IPS-18c (cell line): ENCODE results near the gene ASPSCR1.

Experiments
- H3K4me3 ChIP-seq: 2 replicates; pipeline ENCODE4 v1.7.0; 2013; ENCODE audit warnings: low read depth, mild to moderate bottlenecking, low read length, moderate library complexity; ENCODE audit not compliant: insufficient read depth
- H3K9me3 ChIP-seq: one replicate; pipeline ENCODE4 v1.6.1; 2013; ENCODE audit warnings: mild to moderate bottlenecking, low read length, moderate library complexity; ENCODE audit not compliant: control insufficient read depth, insufficient read depth

Gene ASPSCR1

DNA sequence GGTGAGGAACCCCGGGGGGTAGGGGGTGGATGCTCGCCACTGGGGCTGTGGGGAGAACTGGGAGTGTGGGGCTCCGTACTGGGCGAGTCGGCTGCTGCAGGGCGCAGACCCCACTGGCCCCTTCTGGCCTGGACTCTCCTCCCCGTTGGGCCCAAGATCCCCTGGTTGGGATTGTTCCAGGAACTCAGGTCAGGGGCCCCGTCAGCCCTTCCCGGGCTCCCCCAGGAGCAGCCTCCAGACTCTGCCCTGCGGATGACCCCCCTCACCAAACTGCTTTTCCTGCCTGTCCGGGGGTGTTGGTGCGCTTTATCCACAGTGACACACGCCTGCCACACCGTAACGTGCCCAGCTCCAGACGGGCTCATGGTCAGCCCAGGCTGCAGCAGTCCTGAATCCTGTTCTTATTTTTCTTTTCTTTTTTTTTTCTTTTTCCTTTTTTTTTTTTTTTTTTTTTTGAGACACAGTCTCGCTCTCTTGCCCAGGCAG is 24.2 kb downstream of the ASPSCR1 start:
- Histone ChIP-seq H3K9me3 (no peaks in the 10 kb centered on the region), H3K4me3 (no peak overlapping the region)

DNA sequence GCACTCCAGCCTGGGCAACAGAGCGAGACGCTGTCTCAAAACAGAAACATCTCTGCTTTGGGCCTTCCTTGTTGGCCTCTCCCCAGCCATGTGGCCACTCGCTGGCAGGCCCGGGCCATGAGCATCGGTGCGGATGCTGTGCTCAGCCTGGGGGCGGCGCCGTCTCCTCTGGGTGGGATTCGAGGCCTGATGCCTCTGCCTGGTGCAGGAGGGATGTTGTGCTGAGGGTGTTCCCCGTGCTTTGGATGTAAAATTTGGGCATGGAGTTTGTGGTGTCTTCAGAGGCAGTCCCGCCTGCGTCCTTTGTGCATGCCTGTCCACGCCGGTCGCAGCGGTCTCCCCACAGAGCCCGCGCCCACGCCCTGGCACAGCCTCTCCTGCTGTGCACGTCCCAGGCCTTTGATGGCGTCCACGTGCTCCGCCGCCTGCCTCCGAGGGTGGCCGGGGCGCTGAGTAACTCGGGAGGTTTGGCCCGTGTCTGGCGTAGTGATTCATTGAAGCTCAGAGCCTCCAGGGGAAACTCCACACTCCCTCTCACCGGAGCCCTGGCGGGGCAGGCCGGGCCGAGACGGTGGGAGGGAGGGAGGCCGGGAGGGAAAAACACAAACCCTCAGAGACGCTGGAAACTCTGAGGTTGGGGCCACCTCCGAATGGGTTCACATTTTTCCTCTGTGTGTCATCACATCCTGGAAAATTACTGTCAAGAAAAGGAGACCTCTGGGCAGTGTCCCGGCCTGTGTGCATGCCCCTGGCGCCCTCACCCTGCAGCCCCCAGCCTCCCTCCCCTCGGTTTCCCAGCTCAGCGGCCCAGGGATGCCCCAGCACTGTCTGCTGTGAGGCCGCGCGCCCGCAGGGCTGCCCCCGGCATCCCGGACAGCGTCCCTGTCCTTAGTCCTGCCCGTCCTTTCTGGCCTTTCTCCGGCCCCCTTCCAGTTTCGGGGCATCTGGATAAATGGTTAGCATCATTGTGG is 26.3 kb downstream of the ASPSCR1 start:
- Histone ChIP-seq H3K4me3 (no peak overlapping the region), H3K9me3 (no peaks in the 10 kb centered on the region)

DNA sequence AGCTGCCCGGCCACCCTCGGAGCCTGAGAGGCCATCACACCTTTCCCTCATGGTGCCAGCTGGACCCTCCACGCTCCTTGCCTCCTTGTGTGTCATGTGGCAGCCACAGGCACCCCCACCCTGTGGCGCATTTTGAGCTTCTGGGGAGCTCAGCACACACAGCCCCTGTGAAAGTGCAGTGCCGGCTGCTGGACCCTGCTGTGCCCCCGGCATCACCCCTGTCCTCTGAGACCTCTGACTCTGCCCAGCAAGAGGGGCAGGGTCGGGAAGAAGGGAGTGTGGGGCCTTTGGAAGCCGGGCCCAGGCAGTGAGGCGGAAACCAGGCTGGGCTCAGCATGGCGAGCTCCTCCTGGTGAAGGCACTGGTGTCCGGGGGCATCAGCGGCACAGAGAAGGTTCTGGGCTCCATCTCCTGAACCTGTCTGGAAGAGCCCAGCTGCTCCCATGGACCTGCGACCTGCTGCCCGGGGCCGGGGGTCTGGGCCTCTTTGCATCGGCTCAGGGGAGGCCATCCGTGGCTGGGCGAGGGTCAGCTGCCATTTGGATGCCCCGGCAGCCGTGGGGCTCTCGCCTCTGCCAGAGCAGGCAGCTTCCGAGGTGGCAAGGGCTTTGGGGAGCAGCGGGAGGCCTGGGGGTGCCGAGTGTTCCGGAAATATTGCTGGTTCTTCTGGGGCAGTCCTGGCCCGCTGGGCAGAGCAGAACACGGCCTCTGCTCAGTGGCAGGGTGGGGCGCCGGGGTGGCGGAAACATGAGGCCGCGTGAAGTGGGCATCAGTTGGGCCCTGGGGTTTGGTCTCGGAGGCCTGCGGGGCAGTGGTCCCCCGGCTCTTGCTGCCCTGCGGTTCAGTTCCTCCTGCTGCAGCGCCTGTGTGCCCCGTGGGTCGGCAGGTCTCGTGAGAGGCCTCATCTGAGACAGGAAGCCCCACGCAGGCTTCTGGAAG is 27.4 kb downstream of the ASPSCR1 start:
- Histone ChIP-seq H3K9me3 (no peaks in the 10 kb centered on the region), H3K4me3 (no peak overlapping the region)

DNA sequence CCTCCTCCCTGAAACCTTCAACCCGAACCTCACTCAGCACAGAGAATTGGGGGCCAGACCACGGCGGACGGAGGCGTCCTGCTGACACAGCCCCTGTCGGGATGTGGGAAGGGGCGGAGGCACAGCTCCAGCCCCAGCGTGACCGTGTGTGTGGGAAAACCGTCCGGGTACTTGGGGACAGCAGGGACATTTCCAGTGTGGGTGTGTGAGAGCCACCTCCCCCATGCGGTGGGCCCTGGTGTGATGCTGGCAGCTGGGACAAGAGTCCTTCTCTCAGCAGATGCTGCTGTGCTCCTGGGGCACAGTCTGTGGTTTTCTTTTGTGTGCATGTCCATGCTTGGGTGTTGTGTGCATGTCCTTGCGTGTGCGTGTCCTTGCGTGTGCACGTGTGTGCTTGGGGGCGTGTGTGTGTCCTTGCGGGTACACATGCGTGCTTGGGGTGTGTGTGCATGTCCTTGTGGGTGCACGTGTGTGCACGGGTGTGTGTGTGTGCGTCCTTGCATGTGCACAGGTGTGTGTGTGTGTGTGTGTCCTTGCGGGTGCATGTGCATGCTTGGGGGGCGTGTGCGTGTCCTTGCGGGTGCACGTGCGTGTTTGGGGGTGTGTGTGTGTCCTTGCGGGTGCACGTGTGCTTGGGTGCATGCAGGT is 28.4 kb downstream of the ASPSCR1 start:
- no peak overlapping the region for H3K4me3 ChIP-seq
- H3K9me3 ChIP-seq: no peaks in the 10 kb centered on the region

DNA sequence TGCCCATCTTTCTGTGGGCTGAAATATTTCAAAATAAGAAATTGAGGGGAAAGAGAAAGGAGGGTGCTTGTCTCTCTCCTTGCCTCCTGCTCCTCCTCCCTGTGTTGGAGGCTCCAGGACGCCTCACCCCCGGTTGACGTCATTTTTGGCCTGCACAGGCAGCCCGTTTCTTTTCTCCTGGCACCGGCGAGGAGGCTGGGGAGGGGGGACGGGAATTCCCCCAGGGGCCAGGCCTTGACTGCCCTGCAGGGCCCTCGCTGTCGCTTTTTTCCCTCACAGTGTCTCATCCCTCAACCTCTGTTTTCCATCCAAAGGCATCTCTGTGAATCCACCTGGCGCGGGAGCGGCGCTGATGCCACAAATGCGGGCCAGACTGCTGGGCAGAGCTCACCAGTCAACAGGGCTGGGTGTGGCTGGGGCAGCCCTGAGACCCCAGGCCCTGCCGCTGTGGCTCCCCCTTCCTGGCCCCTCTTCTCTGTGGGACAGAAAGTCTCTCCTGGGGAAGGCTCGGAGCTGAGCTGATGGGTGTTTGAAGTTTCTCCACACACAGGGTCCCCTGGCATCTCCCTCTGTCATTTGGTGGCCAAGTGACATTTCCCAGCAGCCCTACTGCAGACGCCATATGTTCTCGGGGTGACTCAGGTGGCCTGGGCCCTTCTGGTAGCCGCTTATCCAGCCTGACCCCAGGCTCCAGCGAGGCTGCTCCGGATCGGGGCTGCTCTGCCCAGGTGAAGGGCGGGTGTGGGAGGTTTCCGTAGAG is 29.2 kb downstream of the ASPSCR1 start:
- Histone ChIP-seq H3K9me3 (no peaks in the 10 kb centered on the region), H3K4me3 (no peak overlapping the region)

DNA sequence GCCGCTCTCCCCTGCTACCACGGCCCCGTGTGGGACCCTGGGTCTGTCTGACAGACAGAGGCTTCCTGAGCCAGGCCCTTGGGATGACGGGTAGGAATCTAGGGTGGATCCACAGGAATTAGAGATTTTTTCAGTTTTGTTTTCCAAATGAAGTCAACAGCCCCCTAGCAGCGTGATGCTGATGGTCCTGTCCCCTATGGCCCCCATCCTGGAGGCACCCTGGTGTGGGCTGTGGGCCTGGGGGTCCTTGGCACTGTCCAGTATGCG is 29.7 kb downstream of the ASPSCR1 start:
- Histone ChIP-seq H3K9me3 (no peaks in the 10 kb centered on the region), H3K4me3 (no peak overlapping the region)

DNA sequence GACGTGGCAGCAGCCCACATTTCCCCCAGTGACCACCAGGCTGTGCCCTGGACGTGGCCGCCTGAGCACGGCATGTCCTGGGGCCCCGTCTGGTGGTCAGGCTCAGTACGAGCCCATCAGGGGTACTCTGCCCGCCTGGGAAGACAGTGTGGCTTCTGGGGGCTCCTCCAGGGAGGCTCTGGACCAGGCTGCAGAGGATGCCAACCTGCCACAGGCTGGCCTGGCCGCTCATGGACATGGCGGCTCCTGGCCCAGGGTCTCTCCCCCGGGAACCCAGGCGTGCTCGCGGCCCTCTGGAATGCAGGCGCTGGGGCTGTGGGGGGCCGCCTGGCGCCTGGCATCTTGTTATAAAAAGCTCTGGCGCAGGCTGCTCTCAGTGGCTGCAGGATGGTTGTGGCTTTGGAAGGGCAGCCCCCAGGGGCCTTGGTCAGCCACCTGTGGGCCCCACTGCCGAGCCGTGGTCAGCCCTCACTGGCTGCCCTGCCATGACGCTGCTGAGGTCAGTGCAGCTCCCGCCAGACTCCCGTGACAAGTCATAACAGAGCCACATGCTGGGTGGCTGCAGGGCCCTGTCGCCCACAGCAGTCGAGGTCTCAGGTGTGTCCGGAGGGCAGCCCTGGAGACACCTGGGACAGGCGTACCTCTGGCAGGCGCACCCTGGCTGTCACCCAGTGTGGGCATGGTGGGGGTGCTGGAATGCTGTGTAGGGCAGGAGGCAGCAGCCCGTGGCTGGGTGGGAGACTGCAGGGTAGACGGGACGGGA is 30.2 kb downstream of the ASPSCR1 start:
- Histone ChIP-seq H3K9me3 (no peaks in the 10 kb centered on the region), H3K4me3 (no peak overlapping the region)

DNA sequence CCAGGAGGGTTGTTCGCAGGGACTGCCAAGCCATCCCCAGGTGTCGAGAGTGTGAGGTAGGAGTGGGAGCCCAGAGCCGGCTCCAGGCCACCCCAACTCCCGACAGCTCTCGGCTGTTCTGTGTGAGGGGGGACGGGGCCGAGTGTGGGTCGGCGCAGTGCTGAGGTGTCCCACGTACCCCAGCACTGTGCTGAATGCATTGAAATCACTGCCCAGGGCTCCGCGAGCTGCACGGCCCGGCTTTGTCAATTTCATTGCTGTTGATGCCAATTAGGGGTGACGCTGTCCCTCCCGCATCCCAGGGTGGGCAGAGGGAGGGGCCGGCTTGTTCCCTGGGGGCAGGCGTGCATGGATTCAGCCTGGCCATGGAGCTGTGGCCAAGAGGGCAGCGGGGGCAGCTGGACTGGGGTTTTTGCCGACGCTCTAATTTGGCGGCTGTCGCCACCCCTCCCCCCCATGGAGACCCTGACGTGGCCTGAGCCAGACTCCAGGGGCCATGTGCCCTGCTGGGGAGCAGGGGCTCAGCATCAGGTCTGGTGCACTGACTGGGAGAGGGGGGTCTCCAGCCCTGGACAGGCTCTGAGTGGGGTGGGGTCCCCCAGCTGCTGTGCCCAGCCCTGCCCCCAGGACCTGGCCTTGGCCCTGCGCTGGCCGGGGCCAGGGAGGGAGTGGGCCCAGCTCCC is 31.0 kb downstream of the ASPSCR1 start:
- H3K4me3 ChIP-seq: no peak overlapping the region
- no peaks in the 10 kb centered on the region for H3K9me3 ChIP-seq

DNA sequence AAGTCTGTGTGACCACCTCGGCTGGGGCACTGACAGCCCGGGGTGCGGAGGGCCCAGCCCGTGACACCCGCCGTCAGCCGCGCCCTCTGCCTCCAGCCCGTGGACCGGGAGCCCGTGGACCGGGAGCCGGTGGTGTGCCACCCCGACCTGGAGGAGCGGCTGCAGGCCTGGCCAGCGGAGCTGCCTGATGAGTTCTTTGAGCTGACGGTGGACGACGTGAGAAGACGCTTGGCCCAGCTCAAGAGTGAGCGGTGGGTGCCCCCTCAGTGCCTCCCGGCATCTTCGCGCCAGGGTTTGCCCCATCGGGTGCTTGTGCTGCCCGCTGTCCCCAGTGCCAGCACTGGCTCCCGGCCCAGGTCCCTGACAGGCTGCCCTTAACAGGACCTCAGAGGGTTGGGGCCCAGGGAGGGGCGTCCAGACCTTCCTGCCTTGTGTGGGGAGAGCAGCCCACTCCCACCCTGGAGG is 31.5 kb downstream of the ASPSCR1 start:
- Histone ChIP-seq H3K4me3 (no peak overlapping the region), H3K9me3 (no peaks in the 10 kb centered on the region)

DNA sequence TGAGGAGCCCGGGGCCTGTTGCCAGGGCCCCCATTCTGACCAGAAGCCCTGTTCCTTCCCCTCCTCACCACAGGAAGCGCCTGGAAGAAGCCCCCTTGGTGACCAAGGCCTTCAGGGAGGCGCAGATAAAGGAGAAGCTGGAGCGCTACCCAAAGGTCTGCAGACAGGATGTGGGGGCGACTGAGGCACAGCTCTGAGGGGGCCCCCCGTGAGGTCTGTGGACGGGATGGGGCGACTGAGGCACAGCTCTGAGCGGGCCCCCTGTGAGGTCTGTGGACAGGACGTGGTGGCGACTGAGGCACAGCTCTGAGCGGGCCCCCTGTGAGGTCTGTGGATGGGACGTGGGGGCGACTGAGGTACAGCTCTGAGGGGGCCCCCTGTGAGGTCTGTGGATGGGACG is 32.0 kb downstream of the ASPSCR1 start:
- H3K4me3 ChIP-seq: no peak overlapping the region
- H3K9me3 ChIP-seq: no peaks in the 10 kb centered on the region

DNA sequence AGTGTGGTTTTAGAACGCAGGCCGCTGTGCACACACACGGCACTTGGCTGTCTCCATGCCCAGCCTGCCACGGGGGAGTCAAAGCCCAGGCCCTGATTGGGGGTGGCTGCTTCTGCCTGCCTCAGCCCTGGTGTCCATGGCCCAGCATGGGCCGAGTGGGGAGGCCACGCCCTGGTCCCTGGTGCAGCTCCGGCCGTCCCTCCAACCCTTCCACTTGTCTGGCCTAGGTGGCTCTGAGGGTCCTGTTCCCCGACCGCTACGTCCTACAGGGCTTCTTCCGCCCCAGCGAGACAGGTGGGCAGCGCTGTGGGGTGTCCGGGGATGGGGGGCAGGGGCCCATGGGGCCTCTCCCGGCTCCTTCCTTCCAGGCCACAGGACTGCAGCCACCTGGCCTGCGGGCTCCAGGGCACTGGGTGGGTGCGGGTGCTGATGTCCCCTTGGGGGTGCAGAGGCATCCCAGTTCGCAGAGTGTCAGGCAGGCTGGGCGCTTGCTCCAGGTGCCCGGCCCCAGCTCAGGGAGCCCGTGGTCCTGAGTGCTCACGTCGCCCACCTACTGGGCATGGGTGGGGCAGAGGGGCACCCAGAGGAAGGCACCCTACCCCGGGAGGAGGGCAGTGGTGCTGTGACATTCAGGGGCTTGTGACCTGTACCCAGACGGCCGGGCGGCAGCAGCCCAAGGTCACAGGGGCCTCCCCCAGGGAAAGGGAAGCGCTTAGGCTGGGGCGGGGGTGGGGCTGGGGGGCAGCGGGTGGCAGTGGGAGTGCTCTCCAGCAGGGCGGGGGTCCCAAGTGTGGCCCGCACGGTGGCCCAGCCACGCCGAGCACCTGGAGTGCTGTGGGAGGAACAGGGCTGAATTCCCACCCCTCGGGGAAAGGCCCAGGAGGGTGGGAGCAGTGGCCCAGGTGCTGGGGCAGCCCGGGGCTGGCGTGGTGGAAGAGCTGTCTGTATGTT is 33.4 kb downstream of the ASPSCR1 start:
- no peak overlapping the region for H3K4me3 ChIP-seq

DNA sequence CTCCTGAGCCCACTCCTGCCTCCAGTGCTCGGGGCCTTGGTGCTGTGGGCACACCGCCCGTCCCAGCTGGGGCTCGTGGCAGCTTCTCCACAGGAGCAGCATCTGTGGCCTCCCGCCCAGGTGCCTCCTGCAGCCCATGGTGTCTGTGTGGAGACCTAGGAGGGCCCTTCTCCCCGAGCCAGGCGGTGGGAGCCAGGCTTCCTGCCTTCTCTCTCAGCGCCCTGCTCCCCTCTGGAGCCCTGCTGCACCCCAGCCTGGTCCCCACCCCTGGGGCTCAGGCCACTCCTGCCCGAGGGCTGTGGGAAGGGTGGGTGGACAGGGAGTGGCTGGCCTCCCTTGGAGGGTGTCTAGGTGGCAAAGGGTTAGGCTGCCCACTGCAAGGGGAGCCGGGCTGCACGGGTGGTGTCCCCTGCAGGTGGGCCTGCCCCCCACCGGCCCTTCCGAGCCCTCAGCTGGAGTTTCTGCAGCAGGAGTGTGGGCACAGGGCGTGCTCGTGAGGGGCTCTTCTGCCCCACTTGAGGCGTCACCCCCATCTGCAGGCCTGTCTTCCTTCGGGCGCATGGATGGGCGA is 34.3 kb downstream of the ASPSCR1 start:
- Histone ChIP-seq H3K4me3 (no peak overlapping the region), H3K9me3 (no peaks in the 10 kb centered on the region)

More for the DNA sequence above, 33.4 kb downstream of the ASPSCR1 start:
- no peaks in the 10 kb centered on the region for H3K9me3 ChIP-seq

DNA sequence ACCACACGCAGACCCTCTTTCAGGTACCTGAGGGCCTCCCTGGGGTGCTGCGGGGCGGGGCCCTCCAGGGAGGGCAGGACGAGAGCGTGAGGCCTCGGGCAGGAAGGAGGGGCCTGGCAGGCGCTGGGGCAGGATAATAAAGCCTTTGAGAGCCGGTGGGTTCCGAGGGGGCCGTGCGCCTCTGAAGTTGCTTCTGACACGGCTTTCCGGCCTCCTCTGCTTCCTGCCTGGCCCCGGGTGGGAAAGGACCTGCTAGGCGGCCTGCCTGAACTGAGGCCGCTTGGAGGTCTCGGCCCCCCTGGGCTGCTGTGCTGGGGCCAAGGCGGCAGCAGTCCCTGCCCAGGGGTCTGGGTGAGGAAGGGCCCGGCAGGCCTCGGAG is 34.8 kb downstream of the ASPSCR1 start:
- Histone ChIP-seq H3K4me3 (no peak overlapping the region), H3K9me3 (no peaks in the 10 kb centered on the region)

DNA sequence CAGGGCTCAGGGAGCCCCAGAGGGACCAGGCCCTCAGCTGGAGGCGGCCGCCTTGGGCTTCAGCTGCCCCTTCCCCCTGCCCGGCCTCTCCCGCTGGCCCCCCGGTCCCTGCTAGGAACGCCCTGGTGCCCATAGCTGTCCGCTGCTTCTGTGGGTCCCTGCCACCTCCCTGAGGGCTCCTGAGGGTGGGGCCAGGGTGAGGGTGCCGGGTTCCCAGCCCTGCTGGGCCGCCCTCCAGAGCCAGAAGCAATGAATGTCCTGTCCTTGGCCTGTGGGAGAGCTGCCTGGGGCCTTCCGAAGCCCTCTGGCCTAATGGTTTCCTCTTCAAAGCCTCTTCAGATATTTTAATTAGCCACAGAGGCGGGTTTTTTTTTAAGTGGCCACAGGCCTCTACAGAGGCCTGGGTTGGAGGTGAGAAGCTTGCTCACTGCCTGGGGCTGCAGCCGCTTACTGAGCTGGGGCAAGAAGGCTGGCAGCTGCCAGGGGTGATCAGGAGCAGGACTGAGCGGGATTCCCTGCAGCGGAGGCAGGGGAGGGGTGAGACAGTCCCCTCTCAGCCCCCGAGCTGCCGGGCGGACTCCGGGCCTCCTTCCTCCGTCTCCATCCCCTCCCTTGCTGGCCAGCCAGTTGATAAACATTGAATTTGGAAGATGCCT is 35.3 kb downstream of the ASPSCR1 start:
- H3K9me3 ChIP-seq: no peaks in the 10 kb centered on the region
- H3K4me3 ChIP-seq: no peak overlapping the region
